CD4-positive, alpha-beta memory T cell (primary cell): ENCODE measurements around the gene KCNN3. TPM values are rescaled to one million over a fixed set of nuclear protein-coding genes. Genes with fewer than 3 reads are reported as not detected.

Experiments
- CTCF ChIA-PET: fragments of 350-600 bp; sonication (Branson Sonifier 250); formaldehyde crosslinking; loops from one replicate; lab custom pipeline; 2021; ENCODE audit warnings: inconsistent platforms; ENCODE audit not compliant: partially characterized antibody; lab: Charles Lee
- POLR2A ChIA-PET: fragments of 350-600 bp; sonication (Branson Sonifier 250); formaldehyde crosslinking; loops from one replicate; lab custom pipeline; 2021; ENCODE audit not compliant: partially characterized antibody; lab: Charles Lee
- DNase-seq, 5 donors: peaks; one replicate each; pipeline versions ENCODE4 v3.0.0 to v3.0.0-alpha.2; 2020 to 2022; ENCODE audit warnings: mixed read lengths in 1 of 5
- H3K27ac ChIP-seq: one replicate; pipeline ENCODE4 v1.7.0; 2013; ENCODE audit warnings: low read depth, low read length
- H3K27me3 ChIP-seq: 2 replicates; pipeline ENCODE4 v1.7.0; 2013; ENCODE audit warnings: mild to moderate bottlenecking, low read length, moderate library complexity; ENCODE audit not compliant: insufficient read depth
- H3K36me3 ChIP-seq: 2 replicates; pipeline ENCODE4 v1.7.0; 2013; ENCODE audit warnings: mild to moderate bottlenecking, low read length, moderate library complexity; ENCODE audit not compliant: insufficient read depth
- H3K4me1 ChIP-seq: 2 replicates; pipeline ENCODE4 v1.7.0; 2013; ENCODE audit warnings: mild to moderate bottlenecking, low read length, moderate library complexity; ENCODE audit not compliant: insufficient read depth
- H3K4me3 ChIP-seq, 2 donors: one replicate each; pipeline ENCODE4 v1.7.0; 2013; ENCODE audit warnings: low read length in 2 of 2, mild to moderate bottlenecking in 1 of 2
- H3K9me3 ChIP-seq, 2 donors: one replicate each; pipeline ENCODE4 v1.7.0; 2013; ENCODE audit warnings: low read length in 2 of 2, control low read depth in 1 of 2; ENCODE audit not compliant: control insufficient read depth in 1 of 2
- H3K27ac Mint-ChIP-seq, 7 donors: one replicate each; pipeline ENCODE4 v1.8.0; 2020 to 2021; ENCODE audit warnings: mixed read lengths in 7 of 7, mild to moderate bottlenecking in 6 of 7, inconsistent platforms in 3 of 7, moderate library complexity in 3 of 7
- H3K27me3 Mint-ChIP-seq, 2 donors: one replicate each; pipeline ENCODE4 v1.8.0; 2020 to 2021; ENCODE audit warnings: mixed read lengths in 2 of 2
- H3K36me3 Mint-ChIP-seq, 2 donors: one replicate each; pipeline ENCODE4 v1.8.0; 2020 to 2021; ENCODE audit warnings: mixed read lengths in 2 of 2, inconsistent platforms in 1 of 2, mild to moderate bottlenecking in 1 of 2
- H3K4me1 Mint-ChIP-seq, 4 donors: one replicate each; pipeline ENCODE4 v1.8.0; 2020 to 2021; ENCODE audit warnings: mixed read lengths in 4 of 4, mild to moderate bottlenecking in 1 of 4
- H3K4me3 Mint-ChIP-seq, 8 donors: one replicate each; pipeline ENCODE4 v1.8.0; 2020 to 2021; ENCODE audit warnings: mixed read lengths in 8 of 8, mild to moderate bottlenecking in 7 of 8, moderate library complexity in 6 of 8, inconsistent platforms in 3 of 8
- H3K9me3 Mint-ChIP-seq, 8 donors: one replicate each; pipeline ENCODE4 v1.8.0; 2020 to 2021; ENCODE audit warnings: mixed read lengths in 8 of 8, mild to moderate bottlenecking in 5 of 8, inconsistent platforms in 3 of 8, moderate library complexity in 1 of 8
- intact Hi-C: fragments of 100-400 bp; cut with micrococcal nuclease; formaldehyde crosslinking; loops from one replicate; pipeline ENCODE4 v1.15.1; 2023
- polyA plus RNA-seq, 2 donors: library from polyadenylated mRNA; unstranded; fragments of 300-500 nt; fragmentation: Illumina TruSeq; gene quantifications; one replicate each; pipeline ENCODE4 v1.2.3, GENCODE V29; 2021
- total RNA-seq, 2 experiments: library from RNA; stranded (reverse); gene quantifications; one replicate each; pipeline ENCODE4 v1.2.3, GENCODE V29; 2021

Gene KCNN3
- total and polyA plus RNA-seq, 4 experiments from 2014 or later: 0.06 TPM; not detected in 3

GRCh38 chr1:154806333-154806732, 63.7 kb downstream of the KCNN3 start:
- Histone ChIP-seq H3K27me3 (no peaks in the 10 kb centered on the region), H3K4me1 (no peaks in the 10 kb centered on the region), H3K36me3 (no peaks in the 10 kb centered on the region), H3K27ac (no peak overlapping the region), H3K4me3 (no peak overlapping the region), H3K9me3 (no peaks in the 10 kb centered on the region)
- Mint-ChIP-seq H3K36me3 (no peaks in the 10 kb centered on the region), H3K27ac (no peak overlapping the region), H3K27me3 (peaks cover 13% of the 10 kb centered on the region in 2 donors), H3K9me3 (peaks cover 0 to 2% (median 0%) of the 10 kb centered on the region in 8 donors), H3K4me3 (no peak overlapping the region), H3K4me1 (peaks cover 0 to 3% (median 0%) of the 10 kb centered on the region in 4 donors)
- ChIA-PET CTCF (interaction anchor here (0.6 to 0.8 kb wide), 2 partner anchors 127 to 189 kb away, joined by 3 read pairs; no protein-coding TSS in a partner anchor), POLR2A (no interaction called here)
- intact Hi-C loops: no loop called here
- no peak for DNase-seq

- no peak overlapping the region for H3K4me3 ChIP-seq
- Mint-ChIP-seq H3K27ac (no peak overlapping the region), H3K27me3 (peaks cover 12 to 13% of the 10 kb centered on the region in 2 donors), H3K4me1 (no peaks in the 10 kb centered on the region), H3K9me3 (no peaks in the 10 kb centered on the region), H3K4me3 (no peak overlapping the region), H3K36me3 (no peaks in the 10 kb centered on the region)
- intact Hi-C loops: no loop called here
- H3K36me3 ChIP-seq: no peaks in the 10 kb centered on the region
- H3K9me3 ChIP-seq: no peaks in the 10 kb centered on the region
- no peak for DNase-seq
- ChIA-PET CTCF (interaction anchor here (1.0 kb wide), 1 partner anchor 11 kb away, joined by 3 read pairs; no protein-coding TSS in a partner anchor), POLR2A (no interaction called here)
- no peaks in the 10 kb centered on the region for H3K27me3 ChIP-seq
- no peaks in the 10 kb centered on the region for H3K4me1 ChIP-seq
- H3K27ac ChIP-seq: no peak overlapping the region
Measured at GRCh38 chr1:154802982-154803920, 66.8 kb downstream of the KCNN3 start.

- intact Hi-C loops: no loop called here
- Histone ChIP-seq H3K4me1 (no peaks in the 10 kb centered on the region), H3K27me3 (no peaks in the 10 kb centered on the region), H3K36me3 (no peaks in the 10 kb centered on the region), H3K9me3 (no peaks in the 10 kb centered on the region), H3K4me3 (no peak overlapping the region), H3K27ac (no peak overlapping the region)
- H3K36me3 Mint-ChIP-seq: no peaks in the 10 kb centered on the region
- H3K27me3 Mint-ChIP-seq: peaks cover 8 to 13% of the 10 kb centered on the region in 2 donors
- POLR2A ChIA-PET: no interaction called here
- no peak overlapping the region for H3K27ac Mint-ChIP-seq
- no peak overlapping the region for H3K4me3 Mint-ChIP-seq
- DNase-seq: no peak
- H3K4me1 Mint-ChIP-seq: no peaks in the 10 kb centered on the region
- H3K9me3 Mint-ChIP-seq: no peaks in the 10 kb centered on the region
- CTCF ChIA-PET: interaction anchor here (0.8 to 1.0 kb wide), 2 partner anchors 11 to 12 kb away, joined by 3 read pairs; no protein-coding TSS in a partner anchor
Measured at GRCh38 chr1:154802336-154802969, 67.6 kb downstream of the KCNN3 start.

GRCh38 chr1:154801234-154802011, 68.7 kb downstream of the KCNN3 start:
- Mint-ChIP-seq H3K4me3 (no peak overlapping the region), H3K27me3 (peaks cover 6 to 13% of the 10 kb centered on the region in 2 donors), H3K9me3 (no peaks in the 10 kb centered on the region), H3K27ac (no peak overlapping the region), H3K36me3 (no peaks in the 10 kb centered on the region), H3K4me1 (no peaks in the 10 kb centered on the region)
- ChIA-PET CTCF (interaction anchor here (0.8 kb wide), 1 partner anchor 10 kb away, joined by 3 read pairs; no protein-coding TSS in a partner anchor), POLR2A (no interaction called here)
- intact Hi-C loops: no loop called here
- no peak overlapping the region for H3K4me3 ChIP-seq
- no peak for DNase-seq
- no peak overlapping the region for H3K27ac ChIP-seq
- H3K4me1 ChIP-seq: no peaks in the 10 kb centered on the region
- no peaks in the 10 kb centered on the region for H3K36me3 ChIP-seq
- H3K27me3 ChIP-seq: no peaks in the 10 kb centered on the region
- no peaks in the 10 kb centered on the region for H3K9me3 ChIP-seq

GRCh38 chr1:154799188-154799587, 70.9 kb downstream of the KCNN3 start:
- H3K27me3 Mint-ChIP-seq: peaks cover 5 to 6% of the 10 kb centered on the region in 2 donors
- H3K4me3 Mint-ChIP-seq: no peak overlapping the region
- H3K36me3 Mint-ChIP-seq: no peaks in the 10 kb centered on the region
- ChIA-PET CTCF (interaction anchor here (1.3 kb wide), 1 partner anchor 8 kb away, joined by 6 read pairs; no protein-coding TSS in a partner anchor), POLR2A (no interaction called here)
- no peaks in the 10 kb centered on the region for H3K36me3 ChIP-seq
- H3K9me3 ChIP-seq: no peaks in the 10 kb centered on the region
- H3K4me3 ChIP-seq: no peak overlapping the region
- no peak overlapping the region for H3K27ac ChIP-seq
- no peaks in the 10 kb centered on the region for H3K27me3 ChIP-seq
- H3K9me3 Mint-ChIP-seq: no peaks in the 10 kb centered on the region
- H3K4me1 ChIP-seq: no peaks in the 10 kb centered on the region
- intact Hi-C loops: no loop called here
- DNase-seq: no peak
- no peak overlapping the region for H3K27ac Mint-ChIP-seq
- peaks cover 0 to under 1% (median 0%) of the 10 kb centered on the region in 4 donors for H3K4me1 Mint-ChIP-seq

- Histone ChIP-seq H3K4me3 (no peak overlapping the region), H3K9me3 (no peaks in the 10 kb centered on the region), H3K27me3 (no peaks in the 10 kb centered on the region), H3K36me3 (no peaks in the 10 kb centered on the region), H3K27ac (no peak overlapping the region), H3K4me1 (no peaks in the 10 kb centered on the region)
- Mint-ChIP-seq H3K4me1 (peaks cover 0 to 5% (median 0%) of the 10 kb centered on the region in 4 donors), H3K9me3 (no peaks in the 10 kb centered on the region), H3K27ac (no peak overlapping the region), H3K27me3 (peaks cover 3 to 5% of the 10 kb centered on the region in 2 donors), H3K36me3 (no peaks in the 10 kb centered on the region), H3K4me3 (no peak overlapping the region)
- intact Hi-C loops: no loop called here
- CTCF ChIA-PET: interaction anchor here (1.0 kb wide), 1 partner anchor 14 kb away, joined by 3 read pairs; no protein-coding TSS in a partner anchor
- POLR2A ChIA-PET: no interaction called here
- no peak for DNase-seq
Measured at GRCh38 chr1:154798645-154799044, 71.4 kb downstream of the KCNN3 start.
